ENCODE results near the gene NCAM2. TPM values are rescaled to one million over a fixed set of nuclear protein-coding genes. Genes with fewer than 3 reads are reported as not detected.

NCAM2 gene
- total RNA-seq, 4 donors from 2014 or later, result 4.2 to 7.5 (median 4.9) TPM

GRCh38 chr21:21010698-21011097, 12.5 kb downstream of the NCAM2 start:
- no peaks in the 10 kb centered on the region for H3K9me3 ChIP-seq
- H3K4me3 ChIP-seq, result no peak overlapping the region
- no peak for TF ChIP-seq POLR2AphosphoS5 (IDR thresholded peaks at IDR 0.05)
- no peak for TF ChIP-seq CTCF (IDR thresholded peaks at IDR 0.05)
- no peak for TF ChIP-seq POLR2A (IDR thresholded peaks at IDR 0.05; ENCODE audit: low read depth)
- no peak for TF ChIP-seq EP300 (IDR thresholded peaks at IDR 0.05)
- 71% methylated on average over 3 of the region's 3 CpGs for WGBS
- DNase-seq (ENCODE audit: extremely low spot score), result no peak
- H3K4me1 ChIP-seq, result no peaks in the 10 kb centered on the region
- H3K27me3 ChIP-seq, result no peaks in the 10 kb centered on the region
- no peak overlapping the region for H3K27ac ChIP-seq (replicated peaks in 1 of 4)
- intact Hi-C loops (cut with DNase I), result no loop called here
- H3K36me3 ChIP-seq, result no peaks in the 10 kb centered on the region

- H3K27me3 ChIP-seq, result no peaks in the 10 kb centered on the region
- no peak for DNase-seq (ENCODE audit: extremely low spot score)
- TF ChIP-seq EP300 (IDR thresholded peaks at IDR 0.05), result no peak
- TF ChIP-seq POLR2A (IDR thresholded peaks at IDR 0.05; ENCODE audit: low read depth), result no peak
- TF ChIP-seq POLR2AphosphoS5 (IDR thresholded peaks at IDR 0.05), result no peak
- TF ChIP-seq CTCF (IDR thresholded peaks at IDR 0.05), result no peak
- no peaks in the 10 kb centered on the region for H3K9me3 ChIP-seq
- intact Hi-C loops (cut with DNase I), result no loop called here
- H3K27ac ChIP-seq (replicated peaks in 1 of 4), result no peak overlapping the region
- 29% methylated on average over 1 of the region's 1 CpG for WGBS
- H3K4me1 ChIP-seq, result no peaks in the 10 kb centered on the region
- no peak overlapping the region for H3K4me3 ChIP-seq
- H3K36me3 ChIP-seq, result no peaks in the 10 kb centered on the region
These were observed 20.6 kb downstream of the NCAM2 start for GRCh38 chr21:21018821-21019220.

GRCh38 chr21:21019681-21020080, 21.5 kb downstream of the NCAM2 start:
- no peak for DNase-seq (ENCODE audit: extremely low spot score)
- TF ChIP-seq CTCF (IDR thresholded peaks at IDR 0.05) (no peak), EP300 (IDR thresholded peaks at IDR 0.05) (no peak), POLR2A (IDR thresholded peaks at IDR 0.05; ENCODE audit: low read depth) (no peak), POLR2AphosphoS5 (IDR thresholded peaks at IDR 0.05) (no peak)
- Histone ChIP-seq H3K27me3 (no peaks in the 10 kb centered on the region), H3K9me3 (no peaks in the 10 kb centered on the region), H3K36me3 (no peaks in the 10 kb centered on the region), H3K27ac (replicated peaks in 1 of 4) (no peak overlapping the region), H3K4me1 (no peaks in the 10 kb centered on the region), H3K4me3 (no peak overlapping the region)
- WGBS, result 83% methylated on average over 4 of the region's 4 CpGs
- intact Hi-C loops (cut with DNase I), result no loop called here

GRCh38 chr21:21025742-21026141, 27.5 kb downstream of the NCAM2 start:
- no peaks in the 10 kb centered on the region for H3K4me1 ChIP-seq
- no peak for DNase-seq (ENCODE audit: extremely low spot score)
- H3K36me3 ChIP-seq, result no peaks in the 10 kb centered on the region
- 95% methylated on average over 2 of the region's 2 CpGs for WGBS
- TF ChIP-seq POLR2AphosphoS5 (IDR thresholded peaks at IDR 0.05), result no peak
- no peak for TF ChIP-seq EP300 (IDR thresholded peaks at IDR 0.05)
- no peak for TF ChIP-seq POLR2A (IDR thresholded peaks at IDR 0.05; ENCODE audit: low read depth)
- no peak for TF ChIP-seq CTCF (IDR thresholded peaks at IDR 0.05)
- intact Hi-C loops (cut with DNase I), result no loop called here
- H3K4me3 ChIP-seq, result no peak overlapping the region
- H3K27me3 ChIP-seq, result no peaks in the 10 kb centered on the region
- no peak overlapping the region for H3K27ac ChIP-seq (replicated peaks in 1 of 4)
- no peaks in the 10 kb centered on the region for H3K9me3 ChIP-seq

- H3K27ac ChIP-seq (replicated peaks in 1 of 4), result no peak overlapping the region
- no peaks in the 10 kb centered on the region for H3K36me3 ChIP-seq
- H3K9me3 ChIP-seq, result no peaks in the 10 kb centered on the region
- no peak for DNase-seq (ENCODE audit: extremely low spot score)
- TF ChIP-seq EP300 (IDR thresholded peaks at IDR 0.05), result no peak
- no peak for TF ChIP-seq POLR2AphosphoS5 (IDR thresholded peaks at IDR 0.05)
- TF ChIP-seq POLR2A (IDR thresholded peaks at IDR 0.05; ENCODE audit: low read depth), result no peak
- no peak for TF ChIP-seq CTCF (IDR thresholded peaks at IDR 0.05)
- intact Hi-C loops (cut with DNase I), result no loop called here
- WGBS, result 65% methylated on average over 5 of the region's 5 CpGs
- no peaks in the 10 kb centered on the region for H3K4me1 ChIP-seq
- H3K4me3 ChIP-seq, result no peak overlapping the region
- no peaks in the 10 kb centered on the region for H3K27me3 ChIP-seq
These were observed 30.1 kb downstream of the NCAM2 start for GRCh38 chr21:21028275-21028820.

Data from esophagus muscularis mucosa (tissue), 4 donors.